Activated CD4-positive, alpha-beta T cell treated with anti-CD3 and anti-CD28 coated beads, Interleukin-2, amount 50 U/mL, for 24 hours (primary cell): ENCODE measurements around the gene SRGAP2C.
"Not testable (repeated sequence)": the region's sequence is repeated elsewhere in the genome, so short reads cannot be mapped to it uniquely, and the experiment has no call there.

ENCODE experiments used
- DNase-seq, 2 donors: peaks; one replicate each; pipeline ENCODE4 v3.0.0-alpha.2; 2020; ENCODE audit warnings: low read depth in 1 of 2, low spot score in 1 of 2

Gene SRGAP2C

GRCh38 chr1:121369959-121370358 lies 185.2 kb downstream of the SRGAP2C start:
- DNase-seq: not testable (repeated sequence)

- DNase-seq: not testable (repeated sequence)
Observed at GRCh38 chr1:121374851-121375367, 190.1 kb downstream of the SRGAP2C start.

GRCh38 chr1:121376986-121377385 lies 192.2 kb downstream of the SRGAP2C start:
- not testable (repeated sequence) for DNase-seq

- DNase-seq: not testable (repeated sequence)
Observed at GRCh38 chr1:121378757-121379156, 194.0 kb downstream of the SRGAP2C start.

GRCh38 chr1:121384754-121385153 lies 200.0 kb downstream of the SRGAP2C start:
- not testable (repeated sequence) for DNase-seq

GRCh38 chr1:121385162-121385561 lies 200.4 kb downstream of the SRGAP2C start:
- not testable (repeated sequence) for DNase-seq

- not testable (repeated sequence) for DNase-seq
Observed at GRCh38 chr1:121385563-121386288, 201.0 kb downstream of the SRGAP2C start.

GRCh38 chr1:121386319-121386948 lies 201.7 kb downstream of the SRGAP2C start:
- DNase-seq: not testable (repeated sequence)

GRCh38 chr1:121389895-121390560 lies 205.3 kb downstream of the SRGAP2C start:
- DNase-seq: not testable (repeated sequence)

GRCh38 chr1:121392130-121392529 lies 207.4 kb downstream of the SRGAP2C start:
- DNase-seq: not testable (repeated sequence)

- DNase-seq: not testable (repeated sequence)
Observed at GRCh38 chr1:121395718-121396201, 211.0 kb downstream of the SRGAP2C start.

GRCh38 chr1:121396335-121397081 lies 211.7 kb downstream of the SRGAP2C start:
- DNase-seq: not testable (repeated sequence)

GRCh38 chr1:121397101-121397500 lies 212.3 kb downstream of the SRGAP2C start:
- not testable (repeated sequence) for DNase-seq

- not testable (repeated sequence) for DNase-seq
Observed at GRCh38 chr1:121399193-121399592, 214.4 kb downstream of the SRGAP2C start.

GRCh38 chr1:121400108-121400507 lies 215.3 kb downstream of the SRGAP2C start:
- DNase-seq: not testable (repeated sequence)

- DNase-seq: not testable (repeated sequence)
Observed at GRCh38 chr1:121400541-121401310, 216.0 kb downstream of the SRGAP2C start.

GRCh38 chr1:121401375-121401955 lies 216.7 kb downstream of the SRGAP2C start:
- DNase-seq: not testable (repeated sequence)

- not testable (repeated sequence) for DNase-seq
Observed at GRCh38 chr1:121403254-121403653, 218.5 kb downstream of the SRGAP2C start.

GRCh38 chr1:121408354-121408753 lies 223.6 kb downstream of the SRGAP2C start:
- DNase-seq: no peak

- no peak for DNase-seq
Observed at GRCh38 chr1:121413821-121414220, 229.0 kb downstream of the SRGAP2C start.
